Measurements from ENCODE around the gene PSMC3.
A peak's percentile ranks its signal among the peaks of the same experiment; 100 is the strongest.

PSMC3 gene

GRCh38 chr11:47426062-47426956 is at the start of gene PSMC3:
Gene PSMC3 (minus strand): TSS chr11:47426439. CDS start chr11:47426279, 160 bp downstream.
- DNase-seq (ENCODE audit: low spot score) = peak; percentile 96

DNA sequence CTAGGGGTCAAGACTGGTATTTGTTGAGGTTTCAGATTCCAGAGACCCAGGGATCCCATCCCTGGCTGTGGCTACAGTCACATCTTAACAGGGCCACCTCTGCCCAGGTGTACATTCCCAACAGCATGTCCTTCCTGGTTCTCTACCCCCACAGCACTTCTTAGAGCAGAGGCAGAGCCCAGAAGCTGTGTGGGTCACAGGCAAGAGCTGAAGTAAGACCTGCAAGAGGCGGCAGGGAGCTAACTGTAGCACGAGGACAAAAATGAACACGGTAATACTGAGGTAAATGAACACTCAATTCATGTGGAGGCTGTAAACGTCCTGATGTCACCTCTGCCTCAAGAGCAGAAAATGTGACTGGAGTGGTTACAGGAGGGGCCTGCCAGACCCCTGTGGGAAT is 44.4 kb upstream of the PSMC3 start:
- no peak for DNase-seq (ENCODE audit: low spot score)

- DNase-seq (ENCODE audit: low spot score) = no peak
These were observed 43.3 kb upstream of the PSMC3 start for GRCh38 chr11:47469361-47470179.

GRCh38 chr11:47468598-47469214 is 42.5 kb upstream of the PSMC3 start:
- DNase-seq (ENCODE audit: low spot score) = no peak

- DNase-seq (ENCODE audit: low spot score) = no peak
These were observed 41.1 kb upstream of the PSMC3 start for GRCh38 chr11:47467357-47467756.

GRCh38 chr11:47466701-47467250 is 40.5 kb upstream of the PSMC3 start:
- no peak for DNase-seq (ENCODE audit: low spot score)

DNA sequence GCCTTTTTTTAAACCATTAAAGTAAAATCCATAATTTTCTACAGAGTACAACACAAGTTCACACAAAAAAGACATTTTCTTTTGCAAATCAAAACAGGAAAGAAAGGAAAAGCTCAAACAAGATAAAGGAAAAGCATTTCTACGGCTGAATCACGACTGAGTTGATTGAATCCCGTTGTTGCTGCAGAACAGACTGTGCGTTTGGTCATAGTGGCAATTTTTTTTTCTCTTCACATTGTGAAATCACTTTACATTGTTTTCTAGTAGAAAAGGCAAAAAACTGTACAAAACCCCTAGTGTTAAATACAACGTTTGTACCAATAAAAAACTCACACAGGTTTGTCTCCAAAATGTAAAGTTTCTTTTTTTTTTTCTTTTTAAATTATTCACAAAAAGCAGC is 40.0 kb upstream of the PSMC3 start:
- DNase-seq (ENCODE audit: low spot score) = no peak

- DNase-seq (ENCODE audit: low spot score) = no peak
These were observed 38.2 kb upstream of the PSMC3 start for GRCh38 chr11:47464483-47464882.

DNA sequence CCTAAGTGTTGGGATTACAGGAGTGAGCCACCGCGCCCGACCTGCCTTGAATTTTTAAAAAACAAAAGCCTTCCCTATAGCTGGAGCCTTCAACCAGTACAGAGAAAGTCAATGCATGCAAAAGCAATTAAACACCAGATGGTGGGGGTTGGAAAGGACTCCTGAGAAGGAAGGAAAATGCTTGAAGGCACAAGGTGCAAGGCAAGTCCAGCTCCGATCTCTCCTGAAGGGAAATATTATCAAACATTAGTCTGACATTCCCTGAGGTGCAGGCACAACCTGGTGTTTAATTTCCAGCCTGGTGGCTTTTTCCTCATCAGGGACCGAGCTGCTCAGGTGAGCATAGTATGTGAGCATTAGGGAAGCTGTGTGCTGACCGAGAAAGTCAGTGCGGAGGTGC is 35.6 kb upstream of the PSMC3 start:
- no peak for DNase-seq (ENCODE audit: low spot score)

DNA sequence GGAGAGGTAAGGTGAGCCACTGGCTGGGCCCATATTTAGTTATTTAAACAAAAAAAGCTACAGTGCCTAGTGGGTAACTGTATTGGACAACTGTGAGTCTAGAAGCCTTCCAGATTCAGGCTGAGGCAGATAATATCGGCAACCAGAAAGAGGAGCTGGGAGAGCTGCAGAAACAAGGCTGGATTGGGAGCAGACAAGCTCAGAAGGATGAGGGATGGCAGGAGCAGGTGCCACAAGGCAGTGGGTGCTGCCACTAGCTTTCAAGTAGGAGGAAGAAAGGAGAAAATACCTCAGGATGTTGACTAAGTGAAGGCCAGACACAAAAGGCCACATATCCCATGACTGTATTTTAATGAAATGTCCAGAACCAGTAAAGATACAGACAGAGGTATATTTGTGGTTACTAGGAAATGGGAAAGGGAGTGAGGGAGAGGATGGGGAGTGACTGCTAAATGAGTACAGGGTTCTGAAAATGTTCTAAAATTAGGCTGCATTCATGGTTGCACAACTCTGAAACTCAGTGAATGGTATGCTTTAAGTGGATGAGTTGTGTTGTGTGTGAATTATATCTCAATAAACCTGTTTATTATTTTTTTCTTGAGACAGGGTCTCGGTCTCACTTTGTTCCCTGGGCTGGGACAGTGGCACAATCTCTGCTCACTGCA is 34.5 kb upstream of the PSMC3 start:
- DNase-seq (ENCODE audit: low spot score) = no peak

GRCh38 chr11:47454258-47454671 is 28.0 kb upstream of the PSMC3 start:
- peak; percentile 69 for DNase-seq (ENCODE audit: low spot score)

DNA sequence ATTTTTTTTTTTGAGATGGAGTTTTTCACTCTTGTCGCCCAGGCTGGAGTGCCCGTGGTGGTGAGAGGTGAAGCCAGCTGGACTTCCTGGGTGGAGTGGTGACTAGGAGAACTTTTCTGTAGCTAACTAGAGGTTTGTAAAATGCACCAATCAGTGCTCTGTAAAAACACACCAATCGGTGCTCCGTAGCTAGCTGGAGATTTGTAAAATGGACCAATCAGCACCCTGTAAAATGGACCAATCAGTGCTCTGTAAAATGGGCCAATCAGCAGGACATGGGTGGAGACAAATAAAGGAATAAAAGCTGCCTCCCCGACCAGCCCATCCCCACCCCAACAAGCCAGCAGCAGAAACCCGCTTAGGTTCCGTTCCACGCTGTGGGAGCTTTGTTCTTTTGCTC is 27.1 kb upstream of the PSMC3 start:
- no peak for DNase-seq (ENCODE audit: low spot score)

DNA sequence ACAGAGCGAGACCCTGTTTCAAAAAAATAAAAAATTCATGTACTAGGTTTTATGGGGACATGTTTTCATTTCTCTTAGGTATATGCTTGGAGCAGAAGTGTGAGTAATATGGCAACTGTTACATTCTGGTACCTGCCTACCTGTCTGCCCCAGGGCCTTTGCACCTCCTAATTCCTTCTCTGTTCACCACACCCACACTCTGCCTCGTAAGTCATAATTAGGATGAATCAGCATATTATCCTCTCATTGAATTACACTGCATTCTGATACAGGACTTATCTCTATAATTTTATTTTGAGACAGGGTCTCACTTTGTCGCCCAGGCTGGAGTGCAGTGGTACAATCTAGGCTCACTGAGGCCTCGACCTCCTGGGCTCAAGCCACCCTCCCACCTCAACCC is 25.8 kb upstream of the PSMC3 start:
- no peak for DNase-seq (ENCODE audit: low spot score)

DNA sequence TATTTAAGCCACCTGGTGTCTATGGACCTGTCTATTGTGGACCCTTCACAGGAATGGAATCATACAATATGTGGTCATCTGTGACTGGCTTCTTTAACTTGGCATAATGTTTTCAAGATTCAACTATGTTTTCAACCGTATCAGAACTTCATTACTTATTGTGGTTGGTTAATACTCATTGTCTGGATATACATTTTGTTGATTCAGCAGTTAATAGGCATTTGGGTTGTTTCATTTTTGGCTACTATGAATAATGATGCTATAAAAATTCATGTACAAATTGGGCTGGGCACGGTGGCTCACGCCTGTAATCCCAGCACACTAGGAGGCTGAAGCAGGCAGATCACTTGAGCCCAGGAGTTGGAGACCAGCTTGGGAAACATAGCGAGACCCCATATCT is 25.2 kb upstream of the PSMC3 start:
- no peak for DNase-seq (ENCODE audit: low spot score)

- DNase-seq (ENCODE audit: low spot score) = no peak
These were observed 23.3 kb upstream of the PSMC3 start for GRCh38 chr11:47449541-47449940.

DNA sequence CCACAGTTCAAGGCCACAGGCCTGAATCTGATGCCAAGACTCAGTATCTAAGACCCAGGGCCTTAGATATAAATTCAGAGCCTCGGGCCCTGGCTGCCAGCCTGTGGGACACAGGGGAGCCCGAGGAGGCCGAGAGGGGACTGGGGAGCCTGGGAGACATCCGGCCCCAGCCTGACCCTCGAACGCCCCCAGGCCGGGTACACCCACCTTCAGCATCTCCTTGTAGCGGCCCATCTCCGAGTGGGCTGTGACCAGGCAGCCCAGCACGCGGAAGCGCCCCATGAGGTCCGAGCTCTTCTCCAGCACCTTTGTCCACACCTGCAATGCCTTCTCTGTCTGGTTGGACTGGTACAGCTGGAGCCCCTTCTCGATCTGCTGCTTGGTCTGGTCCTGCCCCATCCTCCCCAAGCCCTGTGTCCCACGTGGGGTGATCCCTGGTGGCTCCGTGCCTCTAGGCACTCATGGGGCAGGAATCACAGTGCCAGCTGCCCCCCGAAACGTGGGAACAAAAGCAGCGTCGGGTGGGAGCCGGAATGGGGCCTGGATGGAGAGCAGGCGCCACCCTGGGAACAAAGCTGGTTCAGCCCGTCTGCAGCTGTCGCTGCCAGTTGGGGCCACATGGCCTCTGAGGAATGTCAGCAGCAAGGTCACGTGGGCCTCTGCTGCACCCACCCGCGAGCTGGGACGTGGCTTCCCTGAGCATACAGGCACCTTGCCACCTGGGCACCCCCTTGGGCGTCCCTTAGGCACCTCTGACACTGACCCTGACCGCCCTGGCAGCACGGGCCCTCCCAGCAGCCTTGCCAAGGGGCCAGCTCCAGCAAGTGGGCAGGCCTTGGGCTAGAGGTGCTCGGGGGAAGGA is 22.6 kb upstream of the PSMC3 start, which contains the start of gene RAPSN:
Gene RAPSN (minus strand): TSS at position 571 of the 862 bp plus-strand sequence. CDS start 172 bp downstream, at position 399.
- DNase-seq (ENCODE audit: low spot score) = no peak

DNA sequence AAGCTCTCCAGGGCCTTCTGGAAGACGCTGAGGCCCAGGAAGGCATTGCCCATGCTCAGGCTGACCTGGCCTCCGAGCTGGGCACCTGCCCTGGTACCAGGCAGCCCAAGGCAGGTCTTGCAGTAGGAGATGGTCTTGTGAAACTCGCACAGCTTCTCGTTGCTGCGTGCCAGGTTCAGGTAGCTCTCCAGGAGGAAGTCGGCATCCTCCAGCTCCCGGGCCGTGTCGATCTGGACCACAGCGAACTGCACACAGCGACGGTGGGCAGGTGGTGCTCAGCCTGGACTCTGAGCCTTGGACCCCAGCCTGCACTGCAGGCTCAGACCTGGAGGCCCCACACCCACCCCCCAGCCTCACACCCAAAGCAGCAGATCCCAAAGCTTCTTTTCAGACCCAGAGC is 21.7 kb upstream of the PSMC3 start:
- no peak for DNase-seq (ENCODE audit: low spot score)

DNA sequence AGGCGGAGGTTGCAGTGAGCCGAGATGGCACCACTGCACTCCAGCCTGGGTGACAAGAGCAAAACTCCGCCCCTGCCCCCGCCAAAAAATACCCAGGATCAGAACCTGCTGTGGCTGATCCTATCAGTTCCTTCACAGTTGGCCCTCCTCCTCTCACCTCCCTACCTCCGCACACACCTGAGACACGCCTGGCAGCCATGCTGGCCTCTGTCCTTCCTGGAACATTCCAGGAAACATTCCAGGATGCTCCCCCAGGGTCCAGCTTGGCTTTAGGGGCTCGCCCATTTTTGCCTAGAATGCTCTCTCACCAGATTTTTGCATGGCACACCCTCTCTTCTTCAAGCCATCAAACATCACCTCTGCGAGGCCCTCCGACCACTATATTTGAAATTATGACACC is 20.6 kb upstream of the PSMC3 start:
- no peak for DNase-seq (ENCODE audit: low spot score)

DNA sequence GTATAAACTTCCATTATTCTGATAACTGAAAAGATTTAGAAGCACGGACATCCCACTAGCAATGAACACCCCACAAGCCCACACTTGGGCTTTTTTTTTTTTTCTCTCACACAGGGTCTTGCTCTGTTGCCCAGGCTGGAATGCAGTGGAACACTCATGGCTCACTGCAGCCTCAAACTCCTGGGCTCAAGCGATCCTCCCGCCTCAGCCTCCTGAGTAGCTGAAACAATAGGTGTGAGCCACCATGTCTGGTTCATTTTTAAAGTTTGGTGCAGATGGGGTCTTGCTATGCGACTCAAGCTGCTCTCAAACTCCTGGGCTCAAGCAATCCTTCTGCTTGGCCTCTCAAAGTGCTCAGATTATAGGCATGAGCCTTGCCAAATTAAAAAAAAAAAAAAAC is 19.6 kb upstream of the PSMC3 start:
- no peak for DNase-seq (ENCODE audit: low spot score)

GRCh38 chr11:47443817-47444216 is 17.6 kb upstream of the PSMC3 start:
- no peak for DNase-seq (ENCODE audit: low spot score)

All from CD4-positive, alpha-beta T cell treated with Interleukin-6 at 100 ng/mL for 8 hours (primary cell).